Measurements from ENCODE around the gene ZSWIM6. TPM values are rescaled to one million over a fixed set of nuclear protein-coding genes. Genes with fewer than 3 reads are reported as not detected.
A peak's percentile ranks its signal among the peaks of the same experiment; 100 is the strongest.

ZSWIM6 gene
- 50.2 TPM for total RNA-seq (ENCODE audit: unreplicated experiment)
- long read RNA-seq, result 0 reads

DNA sequence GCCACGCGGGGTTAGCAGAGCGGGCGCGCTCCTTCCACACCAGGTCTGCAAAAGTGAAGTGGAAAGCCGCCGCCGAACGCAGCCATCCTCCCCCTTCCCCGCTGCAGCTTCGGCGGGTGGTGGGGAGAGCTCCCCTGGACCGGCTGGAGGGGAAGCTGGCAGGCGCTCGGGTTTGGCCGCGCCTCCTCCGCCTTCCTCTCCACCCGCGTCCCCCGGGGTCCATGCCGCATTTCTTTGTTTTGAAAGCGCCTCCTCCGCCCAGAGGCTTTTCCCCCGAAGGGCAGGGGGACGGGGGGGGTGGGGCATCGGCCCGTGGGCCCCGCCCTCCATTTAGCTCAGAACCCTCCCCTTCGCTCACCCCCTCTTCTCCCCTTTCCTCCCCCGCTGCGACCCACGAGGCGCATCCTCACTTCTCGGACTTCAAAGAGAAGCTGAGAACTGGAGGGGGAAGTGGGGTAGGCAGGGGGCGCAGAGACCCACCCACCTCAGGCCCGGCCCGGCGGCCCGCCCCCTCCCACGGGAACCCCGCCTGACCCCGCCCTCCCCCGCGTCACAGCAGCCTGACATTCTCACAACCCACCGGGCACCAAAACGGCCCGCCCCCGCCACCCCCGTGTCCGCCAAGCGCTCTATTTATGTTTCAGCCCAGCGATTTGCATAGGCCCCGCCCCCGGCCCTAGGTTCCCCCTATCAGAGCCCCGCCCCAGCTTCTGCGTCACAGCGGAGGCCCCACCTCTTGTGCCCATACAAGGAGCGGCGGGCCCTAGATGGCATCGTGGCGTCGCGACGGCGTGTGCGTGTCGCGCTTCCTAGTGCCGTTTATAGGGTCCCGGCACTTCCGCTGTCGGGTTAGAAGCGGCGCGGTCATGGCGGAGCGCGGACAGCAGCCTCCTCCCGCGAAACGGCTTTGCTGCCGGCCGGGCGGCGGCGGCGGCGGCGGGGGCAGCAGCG, at the start of gene ZSWIM6:
ZSWIM6 (plus strand) TSS at position 852 of the 951 bp plus-strand sequence; CDS start at position 867, 15 bp downstream.
- Mint-ChIP-seq H3K27me3 (ENCODE audit: unreplicated experiment) (peaks cover 17% of the 10 kb centered on the region), H3K4me1 (ENCODE audit: low read depth, unreplicated experiment) (peaks cover 28% of the 10 kb centered on the region), H3K36me3 (ENCODE audit: unreplicated experiment) (peaks cover 8% of the 10 kb centered on the region), H3K27ac (ENCODE audit: unreplicated experiment) (peak within 1 kb of the TSS; percentile 72), H3K4me3 (ENCODE audit: unreplicated experiment) (peak within 1 kb of the TSS; percentile 81), H3K9me3 (ENCODE audit: unreplicated experiment) (peaks cover 22% of the 10 kb centered on the region)
- peak; percentile 98 for DNase-seq
- TF ChIP-seq, protein P1, sequence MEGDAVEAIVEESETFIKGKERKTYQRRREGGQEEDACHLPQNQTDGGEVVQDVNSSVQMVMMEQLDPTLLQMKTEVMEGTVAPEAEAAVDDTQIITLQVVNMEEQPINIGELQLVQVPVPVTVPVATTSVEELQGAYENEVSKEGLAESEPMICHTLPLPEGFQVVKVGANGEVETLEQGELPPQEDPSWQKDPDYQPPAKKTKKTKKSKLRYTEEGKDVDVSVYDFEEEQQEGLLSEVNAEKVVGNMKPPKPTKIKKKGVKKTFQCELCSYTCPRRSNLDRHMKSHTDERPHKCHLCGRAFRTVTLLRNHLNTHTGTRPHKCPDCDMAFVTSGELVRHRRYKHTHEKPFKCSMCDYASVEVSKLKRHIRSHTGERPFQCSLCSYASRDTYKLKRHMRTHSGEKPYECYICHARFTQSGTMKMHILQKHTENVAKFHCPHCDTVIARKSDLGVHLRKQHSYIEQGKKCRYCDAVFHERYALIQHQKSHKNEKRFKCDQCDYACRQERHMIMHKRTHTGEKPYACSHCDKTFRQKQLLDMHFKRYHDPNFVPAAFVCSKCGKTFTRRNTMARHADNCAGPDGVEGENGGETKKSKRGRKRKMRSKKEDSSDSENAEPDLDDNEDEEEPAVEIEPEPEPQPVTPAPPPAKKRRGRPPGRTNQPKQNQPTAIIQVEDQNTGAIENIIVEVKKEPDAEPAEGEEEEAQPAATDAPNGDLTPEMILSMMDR (IDR thresholded peaks at IDR 0.05; ENCODE audit: partially characterized antibody, unreplicated experiment), result no peak

DNA sequence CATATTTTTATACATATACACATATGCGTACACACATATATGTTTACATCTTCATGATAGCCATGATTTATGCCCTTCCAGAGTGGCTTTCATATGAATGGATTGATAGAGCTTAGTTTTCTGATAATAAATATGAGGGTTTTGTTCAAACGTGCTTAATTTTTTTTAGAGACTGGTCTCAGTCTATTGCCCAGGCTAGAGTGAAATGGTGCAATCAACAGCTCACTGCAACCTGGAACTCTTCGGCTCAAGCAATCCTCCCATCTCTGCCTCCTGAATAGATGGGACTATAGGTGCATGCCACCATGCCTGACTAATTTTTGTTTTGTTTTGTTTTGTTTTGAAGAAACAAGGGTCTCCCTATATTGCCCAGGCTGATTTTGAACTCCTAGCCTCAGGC, 48.6 kb upstream of the ZSWIM6 start:
- Mint-ChIP-seq H3K36me3 (ENCODE audit: unreplicated experiment) (no peaks in the 10 kb centered on the region), H3K27me3 (ENCODE audit: unreplicated experiment) (no peaks in the 10 kb centered on the region), H3K9me3 (ENCODE audit: unreplicated experiment) (no peaks in the 10 kb centered on the region), H3K4me1 (ENCODE audit: low read depth, unreplicated experiment) (no peaks in the 10 kb centered on the region), H3K4me3 (ENCODE audit: unreplicated experiment) (no peak overlapping the region), H3K27ac (ENCODE audit: unreplicated experiment) (no peak overlapping the region)
- no peak for DNase-seq
- TF ChIP-seq, protein P1 (IDR thresholded peaks at IDR 0.05; ENCODE audit: partially characterized antibody, unreplicated experiment), result no peak

DNA sequence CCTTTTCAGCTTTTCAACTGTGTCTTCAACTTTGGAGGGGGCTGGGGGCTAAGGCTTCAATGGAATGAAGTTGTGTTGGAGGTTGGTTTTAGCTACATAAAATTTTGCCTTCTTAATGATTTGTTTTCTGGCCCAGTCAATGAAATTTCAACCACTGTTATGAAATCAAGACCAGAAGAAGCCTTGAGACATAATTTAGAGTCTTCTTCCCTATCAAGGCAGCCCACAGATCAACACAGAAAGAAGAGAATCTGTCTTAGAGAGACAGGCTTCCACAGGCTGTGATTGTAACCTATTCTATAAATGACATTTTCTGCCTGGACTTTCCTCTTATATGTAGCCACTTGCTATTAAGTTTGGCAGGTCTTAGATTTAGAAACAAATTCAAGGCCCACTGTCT, 46.5 kb upstream of the ZSWIM6 start:
- Mint-ChIP-seq H3K27me3 (ENCODE audit: unreplicated experiment) (no peaks in the 10 kb centered on the region), H3K36me3 (ENCODE audit: unreplicated experiment) (no peaks in the 10 kb centered on the region), H3K27ac (ENCODE audit: unreplicated experiment) (no peak overlapping the region), H3K4me1 (ENCODE audit: low read depth, unreplicated experiment) (no peaks in the 10 kb centered on the region), H3K9me3 (ENCODE audit: unreplicated experiment) (no peaks in the 10 kb centered on the region), H3K4me3 (ENCODE audit: unreplicated experiment) (no peak overlapping the region)
- TF ChIP-seq, protein P1 (IDR thresholded peaks at IDR 0.05; ENCODE audit: partially characterized antibody, unreplicated experiment), result no peak
- DNase-seq, result no peak

DNA sequence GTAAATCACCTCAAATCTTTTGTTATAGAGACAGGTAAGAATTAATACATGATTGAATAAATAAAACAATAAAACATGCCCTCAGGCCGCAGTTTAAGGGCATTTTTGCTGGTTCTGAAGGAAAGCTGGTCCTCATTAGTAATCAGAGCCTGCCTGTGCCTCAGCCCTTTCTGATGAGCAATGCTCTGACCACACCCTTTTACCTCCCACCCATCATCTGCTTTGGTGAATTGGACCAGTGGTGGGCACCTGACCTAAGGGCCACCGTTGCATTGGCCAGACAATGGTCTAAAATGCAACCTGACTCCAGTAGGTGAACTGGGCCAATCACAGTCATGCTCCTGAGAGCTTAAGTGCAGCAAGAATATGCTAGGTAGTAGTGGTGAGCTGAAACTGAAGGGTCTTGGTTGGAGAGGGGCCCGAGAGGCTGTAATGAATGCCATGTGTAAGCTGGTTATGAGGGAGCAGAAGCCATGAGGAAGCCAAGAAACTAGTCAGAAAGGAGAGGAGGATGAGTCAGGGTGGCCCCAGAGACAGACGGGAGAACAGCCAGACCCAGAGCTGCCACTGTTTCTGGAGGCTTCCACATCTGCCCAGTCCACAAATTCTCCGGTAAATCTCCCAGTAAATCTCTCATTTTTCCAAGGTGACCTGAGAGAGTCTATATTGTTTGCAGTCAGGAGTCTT, 45.5 kb upstream of the ZSWIM6 start:
- no peaks in the 10 kb centered on the region for H3K36me3 Mint-ChIP-seq (ENCODE audit: unreplicated experiment)
- no peaks in the 10 kb centered on the region for H3K9me3 Mint-ChIP-seq (ENCODE audit: unreplicated experiment)
- no peak for DNase-seq
- no peak overlapping the region for H3K27ac Mint-ChIP-seq (ENCODE audit: unreplicated experiment)
- TF ChIP-seq, protein P1 (IDR thresholded peaks at IDR 0.05; ENCODE audit: partially characterized antibody, unreplicated experiment), result no peak
- no peaks in the 10 kb centered on the region for H3K4me1 Mint-ChIP-seq (ENCODE audit: low read depth, unreplicated experiment)
- no peaks in the 10 kb centered on the region for H3K27me3 Mint-ChIP-seq (ENCODE audit: unreplicated experiment)
- no peak overlapping the region for H3K4me3 Mint-ChIP-seq (ENCODE audit: unreplicated experiment)

Data from glutamatergic neuron (in vitro differentiated cells).